HepG2 (cell line): ENCODE results near the gene LAMTOR2. TPM values are rescaled to one million over a fixed set of nuclear protein-coding genes. Genes with fewer than 3 reads are reported as not detected.
A peak's percentile ranks its signal among the peaks of the same experiment; 100 is the strongest.

Source experiments
- CCDC6 ChIP-seq: sonication (generic); formaldehyde crosslinking; IDR thresholded peaks from 2 replicates; pipeline ENCODE4 v1.8.1; 2022; ENCODE audit warnings: mild to moderate bottlenecking, missing genetic modification reagents, moderate library complexity
- EED ChIP-seq: sonication (generic); formaldehyde crosslinking; IDR thresholded peaks from 2 replicates; pipeline ENCODE4 v1.5.0; 2020; ENCODE audit warnings: mild to moderate bottlenecking, missing genetic modification reagents
- ELF4 ChIP-seq: sonication (generic); formaldehyde crosslinking; IDR thresholded peaks from 2 replicates; pipeline ENCODE4 v1.5.0; 2020; ENCODE audit warnings: missing genetic modification reagents, mild to moderate bottlenecking, moderate library complexity, borderline replicate concordance
- HBP1 ChIP-seq: IDR thresholded peaks from 2 replicates; pipeline ENCODE4 v1.6.1; 2016; ENCODE audit warnings: low read depth, control low read depth
- HNRNPLL ChIP-seq: fragments of 200-400 bp; formaldehyde crosslinking; IDR thresholded peaks from 2 replicates; pipeline ENCODE4 v1.6.1; 2017; ENCODE audit warnings: mild to moderate bottlenecking, low read depth, low read length; ENCODE audit not compliant: poor library complexity, severe bottlenecking
- KDM5A ChIP-seq: fragments of 200-600 bp; sonication (generic); IDR thresholded peaks from 2 replicates; pipeline ENCODE4 v1.7.0; 2018; ENCODE audit warnings: antibody characterized with exemption, mild to moderate bottlenecking, low read length, borderline replicate concordance
- KLF16 ChIP-seq, 2 experiments: sonication (generic) in 1 of 2; formaldehyde crosslinking in 1 of 2; IDR thresholded peaks; 2 replicates each; pipeline versions ENCODE4 v1.6.1 to v1.8.0; 2016 to 2023; ENCODE audit warnings: missing genetic modification reagents in 2 of 2, missing compliant biosample characterization in 1 of 2
- MAX ChIP-seq: IDR thresholded peaks from 2 replicates; pipeline ENCODE4 v1.6.1; 2012; ENCODE audit warnings: inconsistent platforms
- PHF5A ChIP-seq: IDR thresholded peaks from one replicate; pipeline ENCODE4 v1.6.1; 2018; ENCODE audit warnings: low read depth, missing genetic modification reagents; ENCODE audit not compliant: unreplicated experiment
- RFXANK ChIP-seq: IDR thresholded peaks from 2 replicates; pipeline ENCODE4 v1.6.1; 2016
- SOX13 ChIP-seq, 3 experiments: fragments of 450-650 bp in 1 of 3; sonication (generic) in 1 of 3; formaldehyde crosslinking in 1 of 3; IDR thresholded peaks in 2 of 3; conservative IDR thresholded peaks in 1 of 3; 2 replicates each; pipeline versions ENCODE4 v1.5.0 to v1.6.1; 2016 to 2020; ENCODE audit warnings: antibody characterized with exemption in 1 of 3, mild to moderate bottlenecking in 1 of 3, missing compliant biosample characterization in 1 of 3, missing genetic modification reagents in 1 of 3, moderate library complexity in 1 of 3
- STAT6 ChIP-seq: sonication (generic); formaldehyde crosslinking; IDR thresholded peaks from 2 replicates; pipeline ENCODE4 v1.4.0; 2020; ENCODE audit warnings: missing genetic modification reagents, mild to moderate bottlenecking, borderline replicate concordance
- TAF1 ChIP-seq: sonication (generic); formaldehyde crosslinking; IDR thresholded peaks from 2 replicates; pipeline ENCODE4 v1.4.0; 2020; ENCODE audit warnings: missing genetic modification reagents
- ZBTB21 ChIP-seq: sonication (generic); formaldehyde crosslinking; IDR thresholded peaks from 2 replicates; pipeline ENCODE4 v1.4.0; 2020; ENCODE audit warnings: missing genetic modification reagents
- ZHX1 ChIP-seq: sonication (generic); formaldehyde crosslinking; IDR thresholded peaks from 2 replicates; pipeline ENCODE4 v1.8.1; 2022; ENCODE audit warnings: low read depth, mild to moderate bottlenecking, missing genetic modification reagents
- ZIK1 ChIP-seq: sonication (generic); formaldehyde crosslinking; IDR thresholded peaks from 2 replicates; pipeline ENCODE4 v1.5.0; 2020; ENCODE audit warnings: mild to moderate bottlenecking, low read depth, missing genetic modification reagents, borderline replicate concordance
- ZNF143 ChIP-seq: sonication (generic); formaldehyde crosslinking; IDR thresholded peaks from 2 replicates; pipeline ENCODE4 v1.4.0; 2020; ENCODE audit warnings: missing genetic modification reagents
- ZNF180 ChIP-seq: sonication (generic); formaldehyde crosslinking; IDR thresholded peaks from 2 replicates; pipeline ENCODE4 v1.4.0; 2020; ENCODE audit warnings: low read depth, missing genetic modification reagents, borderline replicate concordance
- ZNF333 ChIP-seq: sonication (generic); formaldehyde crosslinking; IDR thresholded peaks from 2 replicates; pipeline ENCODE4 v1.4.0; 2020; ENCODE audit warnings: mild to moderate bottlenecking, missing genetic modification reagents, borderline replicate concordance
- ZNF784 ChIP-seq: sonication (generic); formaldehyde crosslinking; IDR thresholded peaks from 2 replicates; pipeline ENCODE4 v1.5.1; 2020; ENCODE audit warnings: missing genetic modification reagents, mild to moderate bottlenecking, borderline replicate concordance
- polyA plus RNA-seq, 8 experiments: library from polyadenylated mRNA; depleted of rRNA in 3 of 8; stranded (reverse) in 7 of 8; unstranded in 1 of 8; fragments of >200 nt; fragmentation: Illumina TruSeq in 4 of 8; extraction: Trizol in 4 of 8; gene quantifications; 2 replicates each; pipeline versions ENCODE4 v1.2.1 to v1.2.3, GENCODE V29; 2011 to 2016; ENCODE audit warnings: low read depth in 4 of 8, missing spikeins in 1 of 8, mixed read lengths in 1 of 8; ENCODE audit not compliant: insufficient read depth in 1 of 8
- total RNA-seq, 5 experiments: library from RNA; depleted of rRNA; stranded (reverse); fragments of >200 nt; fragmentation: Illumina TruSeq; extraction: Trizol; gene quantifications; 2 replicates each; pipeline ENCODE4 v1.2.3, GENCODE V29; 2016; ENCODE audit warnings: low read depth in 1 of 5

The LAMTOR2 gene
- total and polyA plus RNA-seq, 2 of the 13 experiments (the other 11 are each of a cell fraction or from before 2014, with no cell fraction given): 36.5 to 66.4 TPM

GRCh38 chr1:156020293-156021092, 34.1 kb upstream of the LAMTOR2 start, which contains the start of gene SSR2 (continued):
- TF ChIP-seq PHF5A: no peak
- TF ChIP-seq SOX13 (IDR thresholded peaks at IDR 0.05): no peak
- TF ChIP-seq SOX13 (CRISPR knock-in tag; conservative IDR thresholded peaks at IDR 0.05 in 1 of 2, IDR thresholded peaks at IDR 0.05 in 1 of 2): no peak
- TF ChIP-seq ZNF180: no peak
- TF ChIP-seq KDM5A: peak; percentile 38; the same call in 1 of the 2 replicates
- TF ChIP-seq CCDC6 (CRISPR knock-in tag): no peak
- no peak for TF ChIP-seq HBP1
- TF ChIP-seq ZBTB21: no peak
- TF ChIP-seq ZHX1 (CRISPR knock-in tag): no peak
- TF ChIP-seq ZIK1 (CRISPR knock-in tag): no peak
- no peak for TF ChIP-seq MAX
- no peak for TF ChIP-seq RFXANK (CRISPR knock-in tag)
- TF ChIP-seq ELF4 (CRISPR knock-in tag): 0 out of 2 replicates have a peak, but pooled peaks have one; percentile 39
- TF ChIP-seq EED (CRISPR knock-in tag): peak; percentile 67; the same call in 1 of the 2 replicates
- TF ChIP-seq HNRNPLL: peak; percentile 48
- peak; percentile 81 for TF ChIP-seq TAF1 (CRISPR knock-in tag)
- TF ChIP-seq ZNF333 (CRISPR knock-in tag): no peak
- TF ChIP-seq STAT6 (CRISPR knock-in tag): 0 out of 2 replicates have a peak, but pooled peaks have one; percentile 5
- TF ChIP-seq ZNF784 (CRISPR knock-in tag): no peak; the same call in 1 of the 2 replicates
- TF ChIP-seq ZNF143 (CRISPR knock-in tag): peak; percentile 95
- TF ChIP-seq KLF16 (CRISPR knock-in tag; IDR thresholded peaks at IDR 0.05): peak in 1 of 2 experiments; percentile 44; a peak in 1 of 4 replicates
